ENCODE results near the gene PDSS2. TPM values are rescaled to one million over a fixed set of nuclear protein-coding genes. Genes with fewer than 3 reads are reported as not detected.
A peak's percentile ranks its signal among the peaks of the same experiment; 100 is the strongest.

Gene PDSS2
- total RNA-seq, 1 experiment from 2014 or later = 14.8 TPM

GRCh38 chr6:107266563-107266962, 192.8 kb downstream of the PDSS2 start:
- intact Hi-C loops (cut with micrococcal nuclease; ENCODE audit: unreplicated experiment) = no loop called here
- no peak overlapping the region for H3K27ac Mint-ChIP-seq (ENCODE audit: unreplicated experiment)
- H3K36me3 Mint-ChIP-seq (ENCODE audit: insufficient read depth, unreplicated experiment) = no peaks in the 10 kb centered on the region
- CTCF ChIA-PET = no interaction called here
- DNase-seq = no peak
- TF ChIP-seq, protein P1, sequence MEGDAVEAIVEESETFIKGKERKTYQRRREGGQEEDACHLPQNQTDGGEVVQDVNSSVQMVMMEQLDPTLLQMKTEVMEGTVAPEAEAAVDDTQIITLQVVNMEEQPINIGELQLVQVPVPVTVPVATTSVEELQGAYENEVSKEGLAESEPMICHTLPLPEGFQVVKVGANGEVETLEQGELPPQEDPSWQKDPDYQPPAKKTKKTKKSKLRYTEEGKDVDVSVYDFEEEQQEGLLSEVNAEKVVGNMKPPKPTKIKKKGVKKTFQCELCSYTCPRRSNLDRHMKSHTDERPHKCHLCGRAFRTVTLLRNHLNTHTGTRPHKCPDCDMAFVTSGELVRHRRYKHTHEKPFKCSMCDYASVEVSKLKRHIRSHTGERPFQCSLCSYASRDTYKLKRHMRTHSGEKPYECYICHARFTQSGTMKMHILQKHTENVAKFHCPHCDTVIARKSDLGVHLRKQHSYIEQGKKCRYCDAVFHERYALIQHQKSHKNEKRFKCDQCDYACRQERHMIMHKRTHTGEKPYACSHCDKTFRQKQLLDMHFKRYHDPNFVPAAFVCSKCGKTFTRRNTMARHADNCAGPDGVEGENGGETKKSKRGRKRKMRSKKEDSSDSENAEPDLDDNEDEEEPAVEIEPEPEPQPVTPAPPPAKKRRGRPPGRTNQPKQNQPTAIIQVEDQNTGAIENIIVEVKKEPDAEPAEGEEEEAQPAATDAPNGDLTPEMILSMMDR (IDR thresholded peaks at IDR 0.05; ENCODE audit: unreplicated experiment) = no peak
- no peaks in the 10 kb centered on the region for H3K27me3 Mint-ChIP-seq (ENCODE audit: unreplicated experiment)
- no peaks in the 10 kb centered on the region for H3K9me3 Mint-ChIP-seq (ENCODE audit: low read depth, unreplicated experiment)
- no TSS peak for BruUV-seq (replicated peaks)
- no peak overlapping the region for H3K4me3 Mint-ChIP-seq (ENCODE audit: low read depth, unreplicated experiment)
- peaks cover 11% of the 10 kb centered on the region for H3K4me1 Mint-ChIP-seq (ENCODE audit: low read depth, unreplicated experiment)

DNA sequence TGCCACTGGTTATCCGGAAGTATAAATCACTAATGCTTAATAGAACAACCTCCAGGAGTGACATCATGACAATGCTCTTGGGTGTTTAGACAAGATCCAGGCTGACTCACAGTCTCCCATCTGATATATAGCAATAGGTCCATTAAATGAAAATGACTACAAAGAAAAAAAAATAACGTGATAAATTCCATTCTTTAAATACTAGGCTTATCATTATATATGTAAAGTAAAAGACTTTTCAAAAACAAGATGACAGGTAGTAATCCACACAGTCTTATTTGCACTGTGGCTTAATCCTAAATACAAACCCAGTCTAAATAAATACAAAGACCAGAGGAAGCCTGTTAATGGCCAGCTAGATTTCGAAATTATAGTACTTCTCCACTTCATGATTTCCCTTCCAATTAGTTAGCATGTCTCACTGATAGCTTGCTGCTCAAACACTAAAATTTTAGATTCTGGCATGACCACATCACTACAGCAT, 195.0 kb downstream of the PDSS2 start:
- Mint-ChIP-seq H3K4me3 (ENCODE audit: low read depth, unreplicated experiment) (no peak overlapping the region), H3K9me3 (ENCODE audit: low read depth, unreplicated experiment) (no peaks in the 10 kb centered on the region), H3K27me3 (ENCODE audit: unreplicated experiment) (no peaks in the 10 kb centered on the region), H3K4me1 (ENCODE audit: low read depth, unreplicated experiment) (no peaks in the 10 kb centered on the region), H3K27ac (ENCODE audit: unreplicated experiment) (no peak overlapping the region), H3K36me3 (ENCODE audit: insufficient read depth, unreplicated experiment) (no peaks in the 10 kb centered on the region)
- CTCF ChIA-PET = interaction anchor here (1.1 kb wide), 1 partner anchor 54 kb away, joined by 3 read pairs; no protein-coding TSS in a partner anchor
- DNase-seq = peak; percentile 13
- TF ChIP-seq, protein P1 (IDR thresholded peaks at IDR 0.05; ENCODE audit: unreplicated experiment) = no peak
- BruUV-seq (replicated peaks) = no TSS peak
- intact Hi-C loops (cut with micrococcal nuclease; ENCODE audit: unreplicated experiment) = no loop called here

DNA sequence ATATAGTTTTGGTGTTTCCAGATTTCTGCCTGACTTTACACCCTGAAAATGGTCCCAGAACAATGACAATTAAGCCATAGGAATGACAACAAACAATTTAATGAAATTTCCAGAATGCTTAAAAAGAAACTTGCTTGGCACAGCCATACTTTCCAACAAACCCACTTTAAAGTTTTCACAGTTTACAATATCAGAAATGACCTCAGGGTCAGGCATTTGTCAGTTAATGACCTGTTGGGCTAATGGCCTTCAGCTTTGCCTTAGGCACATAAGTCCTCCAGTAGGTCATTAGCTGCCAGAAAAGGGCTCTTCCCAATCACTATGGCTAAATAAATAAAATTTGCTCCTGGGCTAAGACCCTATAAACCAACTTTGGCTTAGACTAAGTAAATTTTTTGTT, 199.4 kb downstream of the PDSS2 start:
- TF ChIP-seq, protein P1 (IDR thresholded peaks at IDR 0.05; ENCODE audit: unreplicated experiment) = no peak
- H3K9me3 Mint-ChIP-seq (ENCODE audit: low read depth, unreplicated experiment) = no peaks in the 10 kb centered on the region
- H3K27ac Mint-ChIP-seq (ENCODE audit: unreplicated experiment) = no peak overlapping the region
- BruUV-seq (replicated peaks) = no TSS peak
- H3K4me3 Mint-ChIP-seq (ENCODE audit: low read depth, unreplicated experiment) = no peak overlapping the region
- DNase-seq = no peak
- no peaks in the 10 kb centered on the region for H3K27me3 Mint-ChIP-seq (ENCODE audit: unreplicated experiment)
- no peaks in the 10 kb centered on the region for H3K4me1 Mint-ChIP-seq (ENCODE audit: low read depth, unreplicated experiment)
- CTCF ChIA-PET = interaction anchor here (0.7 kb wide), 3 partner anchors 28 to 1463 kb away, joined by 3 to 4 read pairs (median 4); no protein-coding TSS in a partner anchor
- intact Hi-C loops (cut with micrococcal nuclease; ENCODE audit: unreplicated experiment) = no loop called here
- no peaks in the 10 kb centered on the region for H3K36me3 Mint-ChIP-seq (ENCODE audit: insufficient read depth, unreplicated experiment)

GRCh38 chr6:107248147-107248546, 211.2 kb downstream of the PDSS2 start:
- TF ChIP-seq, protein P1 (IDR thresholded peaks at IDR 0.05; ENCODE audit: unreplicated experiment) = no peak
- Mint-ChIP-seq H3K9me3 (ENCODE audit: low read depth, unreplicated experiment) (no peaks in the 10 kb centered on the region), H3K4me3 (ENCODE audit: low read depth, unreplicated experiment) (no peak overlapping the region), H3K27ac (ENCODE audit: unreplicated experiment) (no peak overlapping the region), H3K36me3 (ENCODE audit: insufficient read depth, unreplicated experiment) (no peaks in the 10 kb centered on the region), H3K27me3 (ENCODE audit: unreplicated experiment) (no peaks in the 10 kb centered on the region), H3K4me1 (ENCODE audit: low read depth, unreplicated experiment) (no peaks in the 10 kb centered on the region)
- no peak for DNase-seq
- CTCF ChIA-PET = interaction anchor here (0.6 kb wide), 1 partner anchor 215 kb away, joined by 7 read pairs; no protein-coding TSS in a partner anchor
- intact Hi-C loops (cut with micrococcal nuclease; ENCODE audit: unreplicated experiment) = no loop called here
- BruUV-seq (replicated peaks) = no TSS peak
